GM10847 (cell line): ENCODE results near the gene LZTR1.

Source experiments
- POLR2A ChIP-seq: IDR thresholded peaks from 2 replicates; pipeline ENCODE4 v1.6.1; 2011; ENCODE audit not compliant: insufficient read length; ENCODE audit errors: extremely low read depth

The LZTR1 gene

DNA sequence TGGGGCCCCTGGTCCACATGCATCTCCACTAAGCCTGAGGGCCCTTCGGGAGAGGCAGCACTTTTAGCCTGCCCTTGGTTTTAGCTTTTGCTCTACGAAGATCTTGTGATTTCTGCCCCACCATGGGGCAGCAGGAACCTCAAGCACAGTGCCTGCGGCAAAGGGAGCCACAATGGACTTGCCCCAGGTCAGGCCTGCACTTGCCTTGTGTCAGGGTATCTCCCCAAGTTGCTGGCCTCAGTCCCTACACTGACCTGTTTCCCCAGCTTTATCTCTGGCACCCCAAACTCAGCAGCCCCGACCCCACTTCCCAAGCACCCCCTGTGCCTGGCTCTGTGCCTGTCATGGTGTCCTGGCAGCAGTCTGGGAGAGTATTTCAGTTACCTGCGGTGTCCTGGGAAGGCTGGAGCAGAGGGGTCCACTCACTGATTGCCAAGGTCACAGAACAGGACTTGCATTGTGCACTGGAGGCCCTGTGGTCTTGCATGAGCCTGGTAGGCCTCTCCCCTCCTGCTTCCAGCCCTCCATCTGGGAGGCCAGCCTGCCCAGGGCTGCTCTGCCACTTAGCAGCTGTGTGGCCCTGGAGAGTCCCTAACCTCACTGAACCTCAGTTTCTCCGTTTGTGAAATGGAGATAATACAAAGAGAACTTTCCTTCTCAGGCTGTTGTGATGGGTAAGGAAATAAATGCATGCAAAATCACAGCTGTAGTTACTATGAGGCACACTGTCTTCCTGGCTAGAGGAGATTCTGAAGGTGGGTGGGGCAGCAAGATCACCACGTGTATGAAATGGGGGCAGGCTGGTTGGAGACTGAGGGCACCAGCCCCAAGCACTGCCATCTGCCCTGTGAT is 18.7 kb upstream of the LZTR1 start:
- no peak for TF ChIP-seq POLR2A

DNA sequence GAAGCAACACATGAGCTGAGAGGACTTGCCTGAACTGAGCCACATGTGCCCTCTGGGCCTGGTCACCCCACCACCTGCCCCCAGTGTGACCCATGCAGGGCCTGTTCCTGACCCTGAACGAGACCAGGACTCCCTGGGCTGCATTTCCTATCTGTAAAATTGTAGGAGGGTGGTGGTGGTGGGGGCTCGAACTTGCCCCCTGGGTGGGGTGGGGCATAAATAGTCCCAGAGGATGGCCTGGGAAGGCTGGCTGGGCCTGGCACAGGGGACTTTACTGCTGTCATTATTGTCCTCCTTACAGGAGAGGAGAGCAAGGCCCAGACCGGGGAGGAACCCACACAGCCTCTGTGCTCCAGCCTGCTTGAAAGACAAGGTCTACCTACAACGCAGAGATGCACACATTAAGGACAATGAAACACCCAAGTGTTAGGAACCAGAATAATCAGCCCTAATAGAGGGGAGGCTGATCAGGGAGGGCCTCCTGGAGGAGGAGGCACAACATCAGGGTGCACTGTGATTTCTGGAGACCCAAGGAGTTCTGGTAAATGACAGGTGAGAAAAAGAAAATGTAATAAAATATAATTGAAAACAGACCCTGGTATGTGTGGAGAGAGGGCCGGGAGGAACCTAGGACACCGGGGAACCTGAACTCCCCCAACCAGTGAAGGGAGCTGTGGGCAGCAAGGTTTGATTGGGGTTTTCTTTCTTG is 17.9 kb upstream of the LZTR1 start:
- no peak for TF ChIP-seq POLR2A

DNA sequence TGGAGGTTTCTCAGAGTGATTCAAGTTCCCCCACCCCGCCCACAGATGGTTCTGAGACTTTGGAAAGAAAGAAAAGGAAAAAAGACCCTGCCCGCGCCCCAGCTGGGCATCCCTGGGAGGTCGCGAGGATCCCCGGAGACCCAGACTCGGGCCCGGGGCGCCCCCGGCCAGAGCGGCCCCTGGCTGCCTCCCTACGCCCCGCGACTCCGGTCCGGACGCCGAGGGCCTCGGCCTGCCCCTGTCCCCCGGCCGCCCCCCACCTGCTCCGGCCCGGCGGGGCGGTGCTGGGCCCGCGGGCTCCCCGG is 17.3 kb upstream of the LZTR1 start:
- no peak for TF ChIP-seq POLR2A

DNA sequence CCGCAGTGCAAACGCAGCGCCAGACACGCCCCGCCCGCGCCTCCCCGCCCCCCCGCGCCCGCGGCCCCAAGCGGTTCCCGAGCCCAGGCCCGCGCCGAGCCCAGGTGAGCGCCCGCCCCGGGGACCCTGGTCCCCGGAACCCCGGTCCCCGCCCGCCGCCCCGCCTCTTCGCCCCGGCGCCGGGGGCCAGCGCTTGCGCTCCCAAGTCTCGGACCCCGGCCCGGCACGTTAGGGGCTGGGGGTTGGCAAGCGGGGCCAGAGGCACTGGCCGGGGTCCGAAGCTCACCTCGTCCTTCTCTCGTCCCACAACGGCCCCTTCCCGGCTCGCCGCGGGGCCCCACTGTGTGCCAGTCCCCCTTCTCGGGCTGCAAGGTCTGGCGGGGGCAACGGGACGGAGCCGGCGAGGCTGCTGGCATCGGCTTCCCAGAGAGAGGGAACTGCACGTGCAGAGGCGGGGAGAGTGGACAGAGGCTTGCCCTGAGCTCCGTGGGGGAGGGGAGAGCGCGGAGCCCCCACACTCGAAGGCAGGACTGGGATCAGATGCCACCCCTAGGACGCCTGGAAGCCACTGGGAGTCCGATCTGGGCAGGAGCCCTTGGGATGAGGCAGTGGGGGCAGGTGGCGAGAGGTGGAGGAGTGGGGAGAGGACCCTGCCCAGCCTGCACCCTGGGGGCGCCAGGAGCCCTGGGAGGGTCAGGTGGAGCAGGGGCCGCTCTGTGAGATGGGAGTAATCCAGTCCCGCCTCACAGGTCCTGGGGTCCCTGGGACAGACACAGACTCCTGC is 16.8 kb upstream of the LZTR1 start:
- TF ChIP-seq POLR2A = no peak

DNA sequence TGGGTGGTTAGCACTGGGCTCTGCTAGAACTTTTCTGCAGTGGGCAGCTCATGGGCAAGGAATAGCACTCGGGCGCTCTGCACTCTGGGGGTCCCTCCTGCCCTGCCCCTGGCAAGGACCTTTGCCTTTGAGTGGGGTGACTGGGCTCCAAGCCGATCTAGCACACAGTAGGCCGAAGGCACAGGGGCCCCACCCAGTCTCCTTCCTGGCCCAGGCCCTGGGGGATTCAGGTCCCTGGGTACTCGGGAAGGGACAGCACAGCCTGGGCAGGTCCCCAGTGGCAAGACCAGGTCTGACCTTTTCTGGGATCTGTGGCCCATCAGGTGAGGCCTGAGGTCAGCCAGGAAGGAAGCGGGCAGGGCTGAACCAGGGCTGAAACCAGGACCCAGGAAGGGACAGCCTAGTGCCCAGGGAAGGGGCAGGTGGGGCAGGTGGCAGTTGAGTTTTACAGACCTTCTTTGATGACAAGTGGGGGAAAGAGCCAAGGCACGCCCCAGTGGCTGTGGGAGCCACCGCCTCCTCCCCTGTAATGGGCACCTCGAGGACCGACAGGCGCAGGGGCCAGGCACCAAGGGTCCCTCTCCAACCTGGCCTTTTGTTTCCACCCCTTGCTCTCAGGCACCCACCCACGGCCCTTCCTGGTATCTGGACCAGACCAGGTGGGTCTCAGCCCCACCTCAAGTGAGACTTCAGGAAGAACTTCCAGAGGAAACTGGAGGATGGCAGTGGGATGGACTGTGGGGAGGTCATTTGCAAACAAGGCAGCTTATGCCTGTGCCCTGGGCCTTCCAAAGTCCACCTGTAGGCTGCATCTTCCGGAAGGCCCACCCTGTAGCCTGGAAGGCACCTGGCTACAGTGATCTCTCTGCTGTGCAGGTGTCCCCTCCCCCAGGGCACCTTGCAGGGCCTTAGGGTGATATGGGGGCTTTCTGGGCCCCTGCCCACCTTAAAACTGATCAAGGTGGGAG is 15.9 kb upstream of the LZTR1 start:
- no peak for TF ChIP-seq POLR2A

DNA sequence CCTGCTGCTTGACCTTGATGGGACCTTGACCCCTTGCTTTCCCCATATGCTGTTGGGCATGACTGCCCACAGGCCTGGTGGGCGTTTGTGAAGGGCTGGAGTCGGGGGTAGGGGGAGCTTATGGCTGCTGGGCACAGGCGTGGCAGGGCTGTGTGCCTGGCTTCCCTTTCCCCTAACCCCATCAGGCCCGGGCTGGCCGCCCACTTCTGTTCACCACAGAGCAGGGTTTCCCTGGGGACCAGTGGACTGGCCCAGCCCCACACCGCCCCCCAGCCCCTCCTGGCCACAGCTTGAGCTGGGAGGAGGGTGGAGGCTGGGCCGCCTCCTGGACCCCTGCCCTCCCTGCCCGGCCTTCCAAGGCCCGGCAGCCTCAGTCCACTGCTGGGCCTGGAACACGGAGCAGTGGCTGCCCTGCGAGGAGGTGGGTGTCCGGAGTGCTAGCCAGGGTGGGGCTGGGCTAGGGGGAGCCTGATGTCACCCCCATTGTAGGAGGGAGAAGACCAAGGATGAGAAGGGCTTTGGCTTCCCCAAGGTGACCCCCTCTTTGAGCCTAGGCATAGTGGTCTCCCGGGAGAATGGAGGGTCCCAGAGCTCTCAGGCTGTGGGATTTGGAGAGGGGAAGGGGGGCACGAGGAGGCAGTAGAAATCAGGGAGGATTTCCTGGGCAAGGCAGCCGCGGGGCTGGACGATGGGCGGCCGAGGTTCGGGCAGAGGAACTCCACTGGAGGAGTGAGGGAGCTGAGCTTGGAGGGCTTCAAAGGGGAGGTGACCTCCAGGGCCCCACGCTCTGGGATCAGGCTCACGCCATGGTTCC is 15.0 kb upstream of the LZTR1 start, which contains the start of gene AIFM3:
Gene AIFM3 (plus strand): TSS at position 373 of the 814 bp plus-strand sequence. CDS start 690 bp downstream, outside the sequence.
- no peak for TF ChIP-seq POLR2A

DNA sequence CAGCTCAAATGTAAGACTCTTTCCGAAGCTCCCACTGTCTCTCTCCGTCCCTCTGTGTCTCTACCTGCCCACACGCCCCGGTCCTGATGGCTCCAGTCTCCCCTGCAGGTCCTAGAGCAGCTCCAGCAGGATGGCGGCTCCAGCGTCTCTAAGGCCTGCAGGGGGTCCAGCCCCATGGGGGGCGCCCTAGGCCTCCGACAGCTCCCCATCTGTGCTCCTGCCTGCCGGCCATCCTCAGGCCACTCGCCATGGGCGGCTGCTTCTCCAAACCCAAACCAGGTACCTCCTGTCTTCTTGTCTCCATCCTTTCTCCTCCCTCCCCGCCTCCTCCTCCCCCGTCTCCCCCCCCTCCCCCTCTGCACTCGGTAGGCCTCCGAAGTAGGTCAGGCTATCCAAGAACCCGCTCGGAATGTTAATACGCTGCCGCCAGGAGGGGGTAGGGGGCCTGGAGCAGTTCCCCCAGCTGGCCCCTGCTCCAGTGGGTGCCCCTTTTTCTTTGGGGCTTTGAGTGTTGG is 14.3 kb upstream of the LZTR1 start:
- TF ChIP-seq POLR2A = no peak

DNA sequence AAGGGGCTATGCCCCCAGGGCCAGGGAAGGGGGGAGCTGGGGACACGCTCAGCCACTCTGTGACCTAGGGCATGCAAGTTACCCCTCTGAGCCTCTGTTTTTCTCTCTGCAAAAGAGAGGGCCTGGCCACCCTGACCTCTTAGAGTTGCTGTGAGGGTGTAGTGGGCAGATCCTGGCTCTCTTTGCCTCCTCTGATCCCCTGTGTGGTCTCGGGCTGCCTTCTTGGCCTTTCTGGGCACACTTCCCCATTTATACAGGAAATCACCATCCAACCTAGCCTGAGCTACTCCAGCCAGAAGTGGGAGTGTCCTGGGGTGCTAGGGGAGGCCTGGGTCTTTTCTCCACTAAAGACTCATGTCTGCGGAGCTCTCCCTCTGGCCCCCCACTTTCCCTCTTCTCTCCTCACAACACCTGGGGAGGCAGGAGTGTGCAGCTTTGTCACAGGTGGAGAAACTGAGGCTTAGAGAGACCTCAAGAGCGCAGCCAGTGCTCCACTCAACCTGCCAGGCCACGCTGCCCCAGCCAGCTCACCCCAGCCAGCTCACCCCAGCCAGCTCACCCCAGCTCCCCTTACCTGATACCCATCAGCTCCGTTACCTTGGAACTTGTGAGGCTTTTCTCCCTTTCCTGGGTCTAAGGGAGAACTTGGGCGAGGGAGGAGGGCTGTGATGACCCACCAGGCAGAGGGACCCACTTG is 13.7 kb upstream of the LZTR1 start:
- no peak for TF ChIP-seq POLR2A

DNA sequence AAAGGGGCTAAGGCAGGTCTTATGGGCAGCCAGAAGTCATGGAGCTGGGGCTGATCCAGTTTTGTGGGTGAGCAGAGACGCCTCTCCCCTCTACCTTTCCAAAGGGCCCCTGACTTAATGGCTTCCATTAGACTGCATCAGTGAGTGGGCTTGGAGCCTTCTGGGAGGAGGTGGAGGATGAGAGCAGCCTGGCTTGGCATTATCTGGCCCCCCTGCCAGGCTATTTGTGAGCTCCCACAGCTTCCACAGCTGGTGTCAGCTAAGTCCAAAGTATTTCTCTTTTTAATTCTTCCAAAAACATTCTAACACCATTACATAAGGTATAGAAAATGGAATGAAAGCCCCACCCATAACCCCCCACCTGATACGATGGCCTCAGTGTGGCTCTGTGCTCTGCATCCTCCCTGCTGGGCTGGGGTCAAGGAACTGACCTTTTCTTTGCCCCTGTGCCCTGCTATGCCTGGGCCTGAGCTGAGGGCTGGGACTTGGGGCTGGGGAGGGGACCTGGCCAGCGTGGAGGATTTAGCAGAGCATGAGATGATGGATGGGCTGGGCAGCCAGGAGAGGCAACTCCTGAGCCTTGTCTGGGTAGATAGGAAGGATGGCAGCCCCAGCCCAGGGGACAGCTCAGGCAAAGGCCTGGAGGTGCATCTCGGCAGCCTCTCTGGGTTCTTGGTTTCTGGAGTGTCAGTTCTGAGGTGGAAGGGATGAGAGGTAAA is 11.0 kb upstream of the LZTR1 start:
- TF ChIP-seq POLR2A = no peak

DNA sequence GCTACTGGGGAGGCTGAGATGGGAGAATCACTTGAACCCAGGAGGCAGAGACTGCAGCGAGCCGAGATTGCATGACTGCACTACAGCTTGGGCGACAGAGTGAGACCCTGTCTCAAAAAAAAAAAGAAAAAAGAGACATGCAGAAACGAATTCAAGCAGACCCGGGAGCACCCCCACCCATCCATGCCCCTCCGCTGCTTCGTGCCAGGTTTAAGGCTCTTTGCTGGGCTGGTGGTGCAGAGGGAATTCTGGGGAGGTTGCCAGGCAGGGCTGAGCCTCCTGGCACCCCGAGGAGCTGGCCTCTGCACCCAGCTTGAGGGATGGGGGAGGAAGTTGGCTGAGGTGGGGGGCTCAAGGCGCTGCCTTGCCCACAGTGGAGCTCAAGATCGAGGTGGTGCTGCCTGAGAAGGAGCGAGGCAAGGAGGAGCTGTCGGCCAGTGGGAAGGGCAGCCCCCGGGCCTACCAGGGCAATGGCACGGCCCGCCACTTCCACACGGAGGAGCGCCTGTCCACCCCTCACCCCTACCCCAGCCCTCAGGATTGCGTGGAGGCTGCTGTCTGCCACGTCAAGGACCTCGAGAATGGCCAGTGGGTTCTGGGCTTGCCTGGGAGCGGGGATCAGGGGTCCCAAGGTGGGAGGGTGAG is 9.0 kb upstream of the LZTR1 start:
- no peak for TF ChIP-seq POLR2A

DNA sequence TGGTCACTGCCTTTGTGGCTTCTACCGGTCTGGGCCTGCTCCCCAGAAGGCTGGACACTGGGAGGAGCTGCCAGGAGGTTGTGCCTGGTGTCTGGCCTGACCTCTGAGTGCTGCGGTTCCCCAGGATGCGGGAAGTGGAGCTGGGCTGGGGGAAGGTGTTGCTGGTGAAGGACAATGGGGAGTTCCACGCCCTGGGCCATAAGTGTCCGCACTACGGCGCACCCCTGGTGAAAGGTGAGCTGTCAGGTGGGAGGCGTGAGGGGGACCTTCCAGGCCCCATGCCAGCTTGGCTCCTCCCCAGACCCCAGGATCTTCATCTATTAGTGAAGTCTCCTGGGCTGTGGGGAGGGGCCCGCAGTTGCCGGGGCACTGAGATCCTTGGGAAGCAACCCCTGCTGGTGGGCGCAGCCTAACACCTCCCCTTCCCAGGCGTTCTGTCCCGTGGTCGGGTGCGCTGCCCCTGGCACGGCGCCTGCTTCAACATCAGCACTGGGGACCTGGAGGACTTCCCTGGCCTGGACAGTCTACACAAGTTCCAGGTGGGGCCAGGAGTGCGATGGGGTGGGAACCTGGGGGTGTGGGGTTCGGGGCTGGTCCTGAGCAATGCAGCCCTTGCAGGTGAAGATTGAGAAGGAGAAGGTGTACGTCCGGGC is 8.3 kb upstream of the LZTR1 start:
- no peak for TF ChIP-seq POLR2A

DNA sequence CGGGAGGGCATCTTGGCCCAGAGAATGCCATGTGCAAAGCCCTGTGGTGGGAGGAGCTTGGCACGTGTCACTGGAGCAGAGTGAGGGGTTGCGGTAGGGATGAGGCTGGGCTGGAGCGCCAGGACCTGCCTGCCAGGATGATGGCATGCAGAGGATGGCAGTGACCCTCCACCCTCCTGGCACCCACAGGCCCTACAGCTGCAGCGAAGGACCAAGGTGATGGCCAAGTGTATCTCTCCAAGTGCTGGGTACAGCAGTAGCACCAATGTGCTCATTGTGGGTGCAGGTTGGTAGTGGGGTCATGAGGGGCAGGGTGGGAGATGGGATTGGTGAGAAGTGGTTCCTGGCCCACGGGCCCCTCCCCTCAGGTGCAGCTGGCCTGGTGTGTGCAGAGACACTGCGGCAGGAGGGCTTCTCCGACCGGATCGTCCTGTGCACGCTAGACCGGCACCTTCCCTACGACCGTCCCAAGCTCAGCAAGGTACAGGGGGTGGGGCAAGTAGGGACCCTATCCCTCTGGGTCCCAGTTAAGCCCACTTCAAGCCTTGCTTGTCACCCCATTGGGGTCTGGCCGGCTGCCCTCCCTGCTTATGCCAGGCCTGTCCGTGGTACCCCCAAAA is 7.7 kb upstream of the LZTR1 start:
- TF ChIP-seq POLR2A = no peak
